Islet of Langerhans (tissue), 1 donor: ENCODE results near the gene TOR1A.

Experiments
- FAIRE-seq: peaks from one replicate; lab custom pipeline; 2011; peaks lifted over from hg19 to GRCh38; lab: Jason Lieb, UNC

TOR1A gene

GRCh38 chr9:129851821-129852220 is 27.9 kb upstream of the TOR1A start:
- FAIRE-seq = no peak

DNA sequence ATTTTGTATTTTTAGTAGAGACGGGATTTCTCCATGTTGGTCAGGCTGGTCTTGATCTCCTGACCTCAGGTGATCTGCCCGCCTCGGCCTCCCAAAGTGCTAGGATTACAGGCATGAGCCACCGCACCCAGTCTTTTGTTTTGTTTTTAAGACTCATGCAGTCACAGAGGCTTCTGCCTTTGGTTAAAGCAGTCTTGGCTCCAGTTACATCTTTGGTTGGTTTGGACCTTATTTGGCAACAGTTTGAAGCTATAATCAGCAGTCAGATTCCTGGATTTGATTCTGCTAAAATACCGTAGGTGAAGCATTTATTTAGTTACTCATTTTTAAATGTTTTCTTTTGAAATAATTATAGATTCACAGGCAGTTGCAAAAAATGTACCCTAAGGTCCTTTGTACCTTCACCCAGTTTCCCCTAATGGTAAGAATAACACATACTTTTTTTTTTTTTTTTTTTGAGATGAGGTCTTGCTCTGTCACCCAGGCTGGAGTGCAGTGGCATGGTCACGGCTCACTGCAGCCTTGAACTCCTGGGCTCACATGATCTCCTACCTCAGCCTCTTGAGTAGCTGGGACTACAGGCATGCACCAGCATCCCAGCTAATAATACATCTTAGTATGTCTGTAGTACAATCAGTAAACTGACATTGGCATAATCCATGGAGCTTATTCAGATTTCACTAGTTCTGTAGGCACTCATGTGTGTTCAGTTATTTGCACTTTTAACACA is 27.1 kb upstream of the TOR1A start:
- FAIRE-seq = no peak

DNA sequence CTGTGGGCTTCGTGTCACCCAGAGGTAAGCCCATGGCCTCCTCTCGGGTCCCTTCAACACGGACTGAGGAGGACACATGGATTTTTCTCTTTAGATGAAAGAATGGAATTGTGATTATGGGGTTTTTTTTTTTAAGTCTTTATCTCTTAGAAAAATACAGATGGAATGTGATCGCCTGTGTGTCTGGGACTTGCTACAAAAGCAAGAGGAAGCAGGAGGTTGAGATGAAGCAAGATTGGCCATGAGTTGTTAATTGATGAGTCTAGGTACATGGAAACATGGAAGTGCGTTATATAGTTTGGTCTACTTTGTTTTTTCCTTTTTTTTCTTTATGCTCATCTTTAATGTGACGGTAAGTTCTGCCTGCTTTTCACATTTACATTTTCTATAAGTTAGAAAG is 26.0 kb upstream of the TOR1A start:
- no peak for FAIRE-seq

- FAIRE-seq = no peak
Measured at GRCh38 chr9:129848712-129849441, 24.9 kb upstream of the TOR1A start.

DNA sequence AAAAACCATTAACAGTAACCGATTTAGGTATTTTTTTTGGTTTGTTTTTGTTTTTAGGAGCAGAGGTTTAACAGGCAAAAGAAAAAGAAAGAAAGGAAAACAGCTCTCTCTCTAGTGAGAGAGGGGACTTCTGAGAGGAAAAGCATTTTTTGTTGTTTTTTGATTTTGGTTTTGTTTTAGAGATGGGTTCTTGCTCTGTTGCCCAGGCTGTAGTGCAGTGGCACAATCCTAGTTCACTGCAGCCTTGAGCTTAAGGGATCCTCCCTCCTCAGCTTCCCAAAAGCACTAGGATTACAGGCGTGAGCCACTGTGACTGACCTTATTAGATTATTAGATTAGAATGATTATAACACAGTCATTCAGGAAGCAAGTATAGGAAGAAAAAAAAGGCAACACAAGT is 21.4 kb upstream of the TOR1A start:
- no peak for FAIRE-seq

- no peak for FAIRE-seq
Measured at GRCh38 chr9:129841071-129841470, 17.1 kb upstream of the TOR1A start.

- no peak for FAIRE-seq
Measured at GRCh38 chr9:129840034-129840433, 16.1 kb upstream of the TOR1A start.

GRCh38 chr9:129839324-129840023 is 15.5 kb upstream of the TOR1A start:
- FAIRE-seq = no peak

DNA sequence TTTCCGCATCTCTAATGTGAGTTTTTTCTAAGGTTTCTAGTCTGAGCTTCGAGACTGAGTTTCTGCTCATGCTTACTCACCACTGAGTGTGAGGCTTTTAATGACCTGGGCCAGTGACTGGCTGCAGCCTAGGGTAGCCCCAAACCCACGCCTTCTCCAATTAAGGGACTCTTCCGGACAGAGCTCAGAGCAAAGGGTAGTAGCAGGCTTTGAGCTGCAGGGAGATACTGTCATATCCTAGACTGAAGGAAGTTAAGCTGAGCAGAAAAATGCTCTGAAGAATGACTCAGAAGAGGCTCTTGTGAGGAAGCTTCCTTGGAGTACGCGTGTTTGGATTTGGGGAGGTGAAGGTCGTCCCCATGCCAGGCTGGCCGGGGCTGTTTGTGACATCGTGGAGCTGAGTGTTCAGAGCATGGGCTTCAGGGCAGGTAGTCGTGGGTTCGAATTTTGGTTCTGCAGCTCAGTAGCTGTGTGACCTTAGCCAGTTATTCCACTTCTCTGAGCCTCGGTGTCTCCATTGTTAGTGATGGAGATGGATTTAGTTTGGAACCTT is 14.8 kb upstream of the TOR1A start:
- FAIRE-seq = no peak

GRCh38 chr9:129836311-129837007 is 12.5 kb upstream of the TOR1A start:
- no peak for FAIRE-seq

- FAIRE-seq = no peak
Measured at GRCh38 chr9:129835860-129836223, 11.9 kb upstream of the TOR1A start.

GRCh38 chr9:129835128-129835859 is 11.4 kb upstream of the TOR1A start, which contains the start of the genes C9orf78 and USP20:
TSS of gene C9orf78 (minus strand) at chr9:129835275. CDS start at chr9:129835221, 54 bp downstream.
TSS of gene USP20 (plus strand) at chr9:129835458. CDS start at chr9:129852556, 17,098 bp downstream.
- no peak for FAIRE-seq

GRCh38 chr9:129834489-129835127 is 10.7 kb upstream of the TOR1A start:
- FAIRE-seq = no peak

DNA sequence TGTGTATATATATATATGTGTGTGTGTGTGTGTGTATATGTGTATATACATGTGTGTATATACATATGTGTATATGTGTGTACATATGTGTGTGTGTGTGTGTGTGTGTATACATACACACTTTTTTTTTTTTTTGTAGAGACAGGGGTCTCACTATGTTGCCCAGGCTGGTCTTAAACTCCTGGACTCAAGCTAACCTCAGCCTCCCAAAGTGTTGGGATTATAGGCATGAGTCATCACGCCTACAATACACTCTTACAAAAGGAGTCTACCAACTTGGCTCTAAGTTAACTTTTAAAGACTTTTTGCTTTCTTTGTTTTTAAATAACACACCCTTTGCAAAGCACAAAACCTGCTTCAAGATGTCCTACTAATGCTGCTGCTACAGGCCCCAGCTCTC is 9.0 kb upstream of the TOR1A start:
- FAIRE-seq = no peak

DNA sequence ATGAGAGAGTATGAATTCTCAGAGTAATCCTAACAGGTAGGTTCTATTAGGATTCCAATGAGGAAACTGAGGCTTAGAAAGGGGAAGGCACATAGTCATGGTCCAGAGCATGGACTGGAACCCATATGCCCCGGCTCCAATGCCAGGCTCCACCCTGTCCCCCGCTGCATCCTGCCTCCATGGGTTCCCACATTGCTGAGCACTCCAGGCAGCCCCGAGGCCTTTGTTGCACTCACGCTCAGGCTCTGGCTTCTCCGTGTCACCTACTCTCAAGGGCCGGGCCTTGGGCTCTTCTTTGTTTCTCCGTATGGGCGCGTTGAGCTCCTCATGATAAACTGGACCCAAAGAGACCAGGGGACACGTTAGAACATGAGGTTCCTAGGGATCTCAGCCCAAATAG is 5.0 kb upstream of the TOR1A start:
- FAIRE-seq = no peak

- no peak for FAIRE-seq
Measured at GRCh38 chr9:129828051-129828450, 4.1 kb upstream of the TOR1A start.

DNA sequence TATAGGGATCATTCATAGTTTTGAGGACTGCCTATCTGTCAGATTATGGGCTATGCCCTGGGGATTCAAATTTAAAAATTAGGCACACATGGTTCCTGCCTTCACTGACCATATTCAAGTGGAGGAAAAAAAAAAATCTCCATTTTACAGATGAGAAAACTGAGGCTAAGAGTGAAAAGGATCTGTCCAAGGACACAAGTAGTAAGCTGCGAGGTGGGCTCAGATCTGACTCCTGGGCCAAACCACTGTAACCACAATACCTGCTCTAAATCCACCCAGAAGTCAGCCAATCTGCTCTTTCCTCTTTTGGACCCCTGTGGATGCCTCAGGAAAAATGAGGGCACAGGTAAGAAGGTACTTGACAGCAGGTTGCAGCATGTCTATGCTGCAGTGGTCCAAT is 2.8 kb upstream of the TOR1A start:
- no peak for FAIRE-seq

- no peak for FAIRE-seq
Measured at GRCh38 chr9:129826344-129826743, 2.4 kb upstream of the TOR1A start.

DNA sequence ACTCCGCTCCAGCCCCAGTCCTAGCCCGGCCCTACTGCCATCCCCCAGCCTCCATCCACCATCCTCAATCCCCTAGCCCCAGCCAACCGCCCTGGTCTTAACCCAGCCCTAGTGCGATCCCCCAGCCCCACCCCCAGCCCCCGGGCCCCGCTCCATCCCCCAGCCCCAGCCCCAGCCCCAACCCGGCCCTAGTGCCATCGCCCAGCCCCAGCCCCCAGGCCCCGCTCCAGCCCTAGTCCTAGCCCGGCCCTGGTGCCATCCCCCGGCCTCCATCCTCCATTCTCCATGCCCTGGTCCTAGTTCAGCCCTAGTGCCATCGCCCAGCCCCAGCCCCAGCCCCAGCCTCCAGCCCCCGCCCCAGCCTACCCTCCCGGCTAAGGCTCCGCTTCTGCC is 398 bp downstream of the TOR1A start:
- FAIRE-seq = no peak

DNA sequence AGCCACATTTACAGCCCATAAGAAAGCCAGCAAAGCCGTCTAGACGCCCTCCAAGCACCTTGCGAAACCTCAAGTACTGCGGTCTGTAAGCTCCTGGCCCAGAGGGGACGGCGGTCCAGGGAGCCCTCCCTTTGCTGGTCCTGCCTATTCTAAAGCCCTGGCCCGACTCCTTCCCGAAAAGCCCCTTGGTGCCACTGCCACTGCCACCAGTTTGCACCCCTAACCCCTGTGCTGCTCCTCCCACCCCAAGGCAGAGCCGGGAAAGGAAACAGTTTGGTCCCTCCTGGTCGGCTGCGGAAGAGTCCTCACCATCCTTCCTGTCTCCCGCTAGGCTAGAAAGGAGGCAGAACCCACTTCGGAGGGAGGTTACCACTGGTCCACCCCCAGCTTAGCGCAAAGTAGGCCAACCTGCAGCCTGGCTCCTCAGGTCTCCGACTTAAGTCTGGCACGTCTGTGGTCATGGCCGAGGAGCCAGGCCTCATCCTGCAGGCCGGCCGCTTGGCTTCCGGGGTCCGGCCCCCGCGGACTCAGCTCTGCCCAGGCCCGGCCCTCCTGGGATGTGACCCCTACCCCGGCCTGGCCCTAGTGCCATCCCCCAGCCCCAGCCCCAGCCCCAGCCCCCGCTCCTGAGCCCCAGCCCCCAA is 916 bp downstream of the TOR1A start:
- no peak for FAIRE-seq
